ENCODE data around the gene KRT4. TPM values are rescaled to one million over a fixed set of nuclear protein-coding genes. Genes with fewer than 3 reads are reported as not detected.

KRT4 gene
- total and polyA plus RNA-seq, 2 experiments from 2014 or later, result not detected

GRCh38 chr12:52767427-52767826, 46.5 kb downstream of the KRT4 start (continued):
- TF ChIP-seq, protein P1, sequence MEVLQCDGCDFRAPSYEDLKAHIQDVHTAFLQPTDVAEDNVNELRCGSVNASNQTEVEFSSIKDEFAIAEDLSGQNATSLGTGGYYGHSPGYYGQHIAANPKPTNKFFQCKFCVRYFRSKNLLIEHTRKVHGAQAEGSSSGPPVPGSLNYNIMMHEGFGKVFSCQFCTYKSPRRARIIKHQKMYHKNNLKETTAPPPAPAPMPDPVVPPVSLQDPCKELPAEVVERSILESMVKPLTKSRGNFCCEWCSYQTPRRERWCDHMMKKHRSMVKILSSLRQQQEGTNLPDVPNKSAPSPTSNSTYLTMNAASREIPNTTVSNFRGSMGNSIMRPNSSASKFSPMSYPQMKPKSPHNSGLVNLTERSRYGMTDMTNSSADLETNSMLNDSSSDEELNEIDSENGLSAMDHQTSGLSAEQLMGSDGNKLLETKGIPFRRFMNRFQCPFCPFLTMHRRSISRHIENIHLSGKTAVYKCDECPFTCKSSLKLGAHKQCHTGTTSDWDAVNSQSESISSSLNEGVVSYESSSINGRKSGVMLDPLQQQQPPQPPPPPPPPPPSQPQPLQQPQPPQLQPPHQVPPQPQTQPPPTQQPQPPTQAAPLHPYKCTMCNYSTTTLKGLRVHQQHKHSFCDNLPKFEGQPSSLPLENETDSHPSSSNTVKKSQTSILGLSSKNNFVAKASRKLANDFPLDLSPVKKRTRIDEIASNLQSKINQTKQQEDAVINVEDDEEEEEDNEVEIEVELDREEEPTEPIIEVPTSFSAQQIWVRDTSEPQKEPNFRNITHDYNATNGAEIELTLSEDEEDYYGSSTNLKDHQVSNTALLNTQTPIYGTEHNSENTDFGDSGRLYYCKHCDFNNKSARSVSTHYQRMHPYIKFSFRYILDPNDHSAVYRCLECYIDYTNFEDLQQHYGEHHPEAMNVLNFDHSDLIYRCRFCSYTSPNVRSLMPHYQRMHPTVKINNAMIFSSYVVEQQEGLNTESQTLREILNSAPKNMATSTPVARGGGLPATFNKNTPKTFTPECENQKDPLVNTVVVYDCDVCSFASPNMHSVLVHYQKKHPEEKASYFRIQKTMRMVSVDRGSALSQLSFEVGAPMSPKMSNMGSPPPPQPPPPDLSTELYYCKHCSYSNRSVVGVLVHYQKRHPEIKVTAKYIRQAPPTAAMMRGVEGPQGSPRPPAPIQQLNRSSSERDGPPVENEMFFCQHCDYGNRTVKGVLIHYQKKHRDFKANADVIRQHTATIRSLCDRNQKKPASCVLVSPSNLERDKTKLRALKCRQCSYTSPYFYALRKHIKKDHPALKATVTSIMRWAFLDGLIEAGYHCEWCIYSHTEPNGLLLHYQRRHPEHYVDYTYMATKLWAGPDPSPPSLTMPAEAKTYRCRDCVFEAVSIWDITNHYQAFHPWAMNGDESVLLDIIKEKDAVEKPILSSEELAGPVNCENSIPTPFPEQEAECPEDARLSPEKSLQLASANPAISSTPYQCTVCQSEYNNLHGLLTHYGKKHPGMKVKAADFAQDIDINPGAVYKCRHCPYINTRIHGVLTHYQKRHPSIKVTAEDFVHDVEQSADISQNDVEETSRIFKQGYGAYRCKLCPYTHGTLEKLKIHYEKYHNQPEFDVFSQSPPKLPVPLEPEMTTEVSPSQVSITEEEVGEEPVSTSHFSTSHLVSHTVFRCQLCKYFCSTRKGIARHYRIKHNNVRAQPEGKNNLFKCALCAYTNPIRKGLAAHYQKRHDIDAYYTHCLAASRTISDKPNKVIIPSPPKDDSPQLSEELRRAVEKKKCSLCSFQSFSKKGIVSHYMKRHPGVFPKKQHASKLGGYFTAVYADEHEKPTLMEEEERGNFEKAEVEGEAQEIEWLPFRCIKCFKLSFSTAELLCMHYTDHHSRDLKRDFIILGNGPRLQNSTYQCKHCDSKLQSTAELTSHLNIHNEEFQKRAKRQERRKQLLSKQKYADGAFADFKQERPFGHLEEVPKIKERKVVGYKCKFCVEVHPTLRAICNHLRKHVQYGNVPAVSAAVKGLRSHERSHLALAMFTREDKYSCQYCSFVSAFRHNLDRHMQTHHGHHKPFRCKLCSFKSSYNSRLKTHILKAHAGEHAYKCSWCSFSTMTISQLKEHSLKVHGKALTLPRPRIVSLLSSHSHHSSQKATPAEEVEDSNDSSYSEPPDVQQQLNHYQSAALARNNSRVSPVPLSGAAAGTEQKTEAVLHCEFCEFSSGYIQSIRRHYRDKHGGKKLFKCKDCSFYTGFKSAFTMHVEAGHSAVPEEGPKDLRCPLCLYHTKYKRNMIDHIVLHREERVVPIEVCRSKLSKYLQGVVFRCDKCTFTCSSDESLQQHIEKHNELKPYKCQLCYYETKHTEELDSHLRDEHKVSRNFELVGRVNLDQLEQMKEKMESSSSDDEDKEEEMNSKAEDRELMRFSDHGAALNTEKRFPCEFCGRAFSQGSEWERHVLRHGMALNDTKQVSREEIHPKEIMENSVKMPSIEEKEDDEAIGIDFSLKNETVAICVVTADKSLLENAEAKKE (CRISPR knock-in tag; IDR thresholded peaks at IDR 0.05), result no peak

GRCh38 chr12:52767020-52767379, 46.9 kb downstream of the KRT4 start:
- Histone ChIP-seq H3K27ac (ENCODE audit: low read depth) (no peak overlapping the region), H3K9me2 (ENCODE audit: insufficient read depth) (0 out of 2 replicates have a peak, but pooled peaks cover 6% of the 10 kb centered on the region), H3K4me1 (ENCODE audit: insufficient read depth) (no peaks in the 10 kb centered on the region), H4K20me1 (replicated peaks; ENCODE audit: insufficient read depth) (no peaks in the 10 kb centered on the region), H3F3A (replicated peaks; ENCODE audit: low read depth) (no peaks in the 10 kb centered on the region), H3K4me2 (no peak overlapping the region), H3K36me3 (ENCODE audit: insufficient read depth) (no peaks in the 10 kb centered on the region; the same call in 1 of the 2 replicates), H3K27me3 (ENCODE audit: insufficient read depth) (no peaks in the 10 kb centered on the region), H2AFZ (no peak overlapping the region), H3K4me3 (no peak overlapping the region), H3K79me2 (replicated peaks; ENCODE audit: insufficient read depth) (no peaks in the 10 kb centered on the region)
- H3K4me1 Mint-ChIP-seq, result no peaks in the 10 kb centered on the region
- H3K36me3 Mint-ChIP-seq (ENCODE audit: low read depth), result no peaks in the 10 kb centered on the region
- TF ChIP-seq CREB1 (CRISPR knock-in tag; IDR thresholded peaks at IDR 0.05; ENCODE audit: low read depth) (no peak), REST (IDR thresholded peaks at IDR 0.05; ENCODE audit: unreplicated experiment) (no peak), EZH2 (IDR thresholded peaks at IDR 0.05; ENCODE audit: low read depth, unreplicated experiment) (no peak), ZNF331 (CRISPR knock-in tag; IDR thresholded peaks at IDR 0.05; ENCODE audit: low read depth) (no peak)
- TF ChIP-seq, protein P2, sequence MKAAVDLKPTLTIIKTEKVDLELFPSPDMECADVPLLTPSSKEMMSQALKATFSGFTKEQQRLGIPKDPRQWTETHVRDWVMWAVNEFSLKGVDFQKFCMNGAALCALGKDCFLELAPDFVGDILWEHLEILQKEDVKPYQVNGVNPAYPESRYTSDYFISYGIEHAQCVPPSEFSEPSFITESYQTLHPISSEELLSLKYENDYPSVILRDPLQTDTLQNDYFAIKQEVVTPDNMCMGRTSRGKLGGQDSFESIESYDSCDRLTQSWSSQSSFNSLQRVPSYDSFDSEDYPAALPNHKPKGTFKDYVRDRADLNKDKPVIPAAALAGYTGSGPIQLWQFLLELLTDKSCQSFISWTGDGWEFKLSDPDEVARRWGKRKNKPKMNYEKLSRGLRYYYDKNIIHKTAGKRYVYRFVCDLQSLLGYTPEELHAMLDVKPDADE (IDR thresholded peaks at IDR 0.05), result no peak
- H3K9me3 Mint-ChIP-seq, result peaks cover 7% of the 10 kb centered on the region; the same call in 1 of the 3 replicates
- DNase-seq (ENCODE audit: low spot score), result no peak
- H3K27ac Mint-ChIP-seq, result no peak overlapping the region
- H3K4me3 Mint-ChIP-seq, result no peak overlapping the region
- H3K27me3 Mint-ChIP-seq (ENCODE audit: insufficient read depth, low read depth, poor library complexity), result no peaks in the 10 kb centered on the region
- ATAC-seq, result no peak
